ENCODE results near the gene UAP1L1.

DNA sequence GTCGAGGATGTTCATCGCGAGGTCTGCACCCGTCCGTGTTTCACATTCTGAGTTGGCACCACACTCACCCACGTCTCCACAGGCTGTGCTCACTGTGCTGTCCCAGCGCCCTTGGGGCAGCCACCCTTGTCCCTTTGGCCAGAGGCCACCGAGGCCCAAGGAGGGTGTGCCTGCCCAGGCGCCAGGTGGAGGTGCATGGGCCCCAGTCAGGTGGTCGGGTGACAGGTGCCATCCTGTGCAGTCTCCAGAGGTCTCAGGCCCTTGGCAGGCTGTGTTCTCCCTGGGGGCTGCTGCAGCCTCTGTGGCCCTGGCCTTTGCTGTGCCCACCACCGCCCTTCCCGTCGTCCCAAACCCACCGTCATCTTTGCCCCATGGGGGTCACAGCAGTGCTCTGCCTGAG, 21.9 kb downstream of the UAP1L1 start:
- TF ChIP-seq, protein P1, sequence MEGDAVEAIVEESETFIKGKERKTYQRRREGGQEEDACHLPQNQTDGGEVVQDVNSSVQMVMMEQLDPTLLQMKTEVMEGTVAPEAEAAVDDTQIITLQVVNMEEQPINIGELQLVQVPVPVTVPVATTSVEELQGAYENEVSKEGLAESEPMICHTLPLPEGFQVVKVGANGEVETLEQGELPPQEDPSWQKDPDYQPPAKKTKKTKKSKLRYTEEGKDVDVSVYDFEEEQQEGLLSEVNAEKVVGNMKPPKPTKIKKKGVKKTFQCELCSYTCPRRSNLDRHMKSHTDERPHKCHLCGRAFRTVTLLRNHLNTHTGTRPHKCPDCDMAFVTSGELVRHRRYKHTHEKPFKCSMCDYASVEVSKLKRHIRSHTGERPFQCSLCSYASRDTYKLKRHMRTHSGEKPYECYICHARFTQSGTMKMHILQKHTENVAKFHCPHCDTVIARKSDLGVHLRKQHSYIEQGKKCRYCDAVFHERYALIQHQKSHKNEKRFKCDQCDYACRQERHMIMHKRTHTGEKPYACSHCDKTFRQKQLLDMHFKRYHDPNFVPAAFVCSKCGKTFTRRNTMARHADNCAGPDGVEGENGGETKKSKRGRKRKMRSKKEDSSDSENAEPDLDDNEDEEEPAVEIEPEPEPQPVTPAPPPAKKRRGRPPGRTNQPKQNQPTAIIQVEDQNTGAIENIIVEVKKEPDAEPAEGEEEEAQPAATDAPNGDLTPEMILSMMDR (IDR thresholded peaks at IDR 0.05; ENCODE audit: insufficient read depth, low read length) = no peak
- TF ChIP-seq POLR2AphosphoS5 (IDR thresholded peaks at IDR 0.05; ENCODE audit: low read depth) (no peak), GABPA (IDR thresholded peaks at IDR 0.05; ENCODE audit: low read depth) (no peak)

Data from HL-60 (cell line).